HCEC 1CT (cell line): ENCODE measurements around the gene TSPAN3.

Source experiments
- DNase-seq: peaks from one replicate; pipeline ENCODE4 v3.0.0-alpha.2; 2017

TSPAN3 gene

DNA sequence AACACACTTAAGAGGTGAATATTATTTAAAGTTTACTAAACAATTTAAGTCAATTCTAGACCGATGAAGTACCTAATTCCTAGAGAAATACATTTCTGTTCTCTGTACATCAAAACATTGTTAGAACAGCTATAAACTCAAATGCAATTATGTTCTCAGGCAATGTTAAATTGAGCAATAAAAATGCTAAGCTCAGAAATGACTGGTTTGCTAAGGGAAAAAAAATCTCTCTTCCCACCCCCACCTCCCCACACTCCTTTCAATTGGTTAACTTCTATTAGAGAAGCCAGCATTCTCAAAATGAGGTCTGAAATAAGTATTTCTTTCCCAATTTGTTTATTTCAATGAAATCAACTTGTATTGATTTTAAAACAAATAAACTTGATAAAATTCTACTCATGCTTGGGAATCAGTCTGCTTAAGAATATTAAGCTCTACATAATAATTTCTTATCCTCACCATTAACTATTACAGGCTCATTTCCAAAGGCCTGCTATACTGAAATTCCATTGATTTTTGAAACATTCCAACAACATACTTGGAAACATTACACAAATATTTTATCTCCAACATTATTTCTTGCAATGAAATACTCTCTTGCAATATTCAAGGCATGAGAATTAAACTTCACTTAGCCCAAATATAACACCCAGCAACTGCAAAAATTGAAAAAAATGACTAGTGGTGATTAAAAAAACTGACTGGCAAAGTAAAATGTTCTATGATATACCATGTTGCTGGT is 22.6 kb downstream of the TSPAN3 start:
- no peak for DNase-seq

DNA sequence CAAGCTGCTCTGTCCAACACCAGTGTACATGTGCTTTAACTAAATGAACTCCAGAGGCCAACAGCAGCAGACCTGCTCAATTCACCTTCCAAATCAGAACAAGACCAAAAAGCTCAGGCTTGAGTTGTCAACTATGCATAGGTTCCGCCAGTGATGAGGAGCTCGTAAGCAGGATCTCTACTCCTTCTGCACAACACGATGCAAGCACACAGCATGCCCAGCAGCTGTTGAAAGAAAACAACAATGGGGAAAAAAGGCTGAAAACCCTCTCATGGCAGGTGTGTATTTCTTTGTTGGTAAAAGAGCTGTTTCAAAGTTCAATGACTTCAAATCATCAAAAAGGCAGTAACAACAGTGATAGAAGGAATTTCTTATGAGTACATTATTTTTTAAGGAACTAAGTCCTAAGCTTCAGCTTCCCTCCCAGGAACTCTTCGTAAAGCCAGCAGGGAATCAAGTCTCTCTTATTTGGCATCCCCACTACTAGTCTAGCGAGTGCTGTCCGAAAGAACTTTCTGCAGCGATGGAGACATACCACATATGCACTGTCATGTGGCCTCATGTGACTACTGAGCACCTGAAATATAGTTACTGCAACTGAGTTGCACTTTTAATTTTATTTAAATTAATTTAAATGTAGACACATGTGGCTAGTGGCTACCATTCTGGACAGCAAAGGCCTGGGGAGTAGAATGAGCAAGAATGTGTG is 24.1 kb downstream of the TSPAN3 start:
- DNase-seq = no peak

DNA sequence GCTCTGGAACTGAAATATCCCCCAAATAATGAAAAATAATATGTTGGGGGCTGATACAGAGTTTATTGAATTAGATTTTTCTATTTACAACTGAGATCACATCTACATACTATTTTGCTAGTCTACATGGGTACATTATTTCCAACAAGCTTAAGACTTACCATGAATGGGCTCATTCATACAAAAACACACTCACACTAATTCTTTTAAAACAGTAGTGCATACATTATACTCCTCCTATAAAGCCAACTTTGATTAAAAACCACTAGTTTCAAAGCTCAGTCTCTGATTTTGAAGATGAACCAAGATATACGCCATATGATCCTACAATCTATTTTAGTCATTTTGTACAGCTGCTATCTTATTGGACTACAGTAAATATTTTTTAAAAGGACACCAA is 24.9 kb downstream of the TSPAN3 start:
- no peak for DNase-seq

DNA sequence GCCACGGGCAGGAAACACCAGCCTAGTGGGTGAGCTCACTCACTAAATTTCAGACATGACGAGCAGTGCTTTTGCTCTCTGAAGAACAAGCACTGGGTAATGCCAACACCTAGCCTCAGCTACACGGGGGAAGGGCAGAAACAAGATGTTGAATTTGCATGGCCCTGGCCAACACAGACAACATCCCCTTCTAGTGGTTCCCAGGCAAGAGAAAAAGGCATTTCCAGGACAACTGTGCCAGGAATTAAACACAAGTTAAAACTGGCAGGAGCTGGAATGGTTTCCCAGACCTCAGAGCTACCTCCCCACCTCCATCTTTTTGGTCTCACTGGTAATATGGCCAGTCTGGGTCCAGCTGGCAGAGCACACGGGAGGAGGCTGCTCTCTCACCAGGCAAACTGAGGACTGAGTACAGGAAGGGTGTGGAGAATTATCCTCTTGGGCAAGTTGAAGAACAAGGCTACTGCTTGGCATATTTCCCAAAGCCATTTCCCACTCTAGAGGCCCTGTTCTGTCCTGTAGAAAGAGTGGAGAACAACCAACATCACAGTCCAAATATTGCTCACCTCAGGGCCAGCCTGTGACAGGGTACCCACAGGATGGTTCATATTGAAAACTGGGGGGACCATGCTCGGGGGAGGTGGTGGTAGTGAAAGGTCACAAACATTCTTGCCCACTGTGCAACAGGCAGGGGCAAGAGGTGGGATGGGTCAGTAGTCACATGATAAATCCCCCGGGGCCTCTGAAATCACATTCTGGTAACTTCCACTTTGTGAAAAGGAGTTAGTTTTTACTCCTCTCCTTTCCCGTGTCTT is 26.5 kb downstream of the TSPAN3 start:
- no peak for DNase-seq

DNA sequence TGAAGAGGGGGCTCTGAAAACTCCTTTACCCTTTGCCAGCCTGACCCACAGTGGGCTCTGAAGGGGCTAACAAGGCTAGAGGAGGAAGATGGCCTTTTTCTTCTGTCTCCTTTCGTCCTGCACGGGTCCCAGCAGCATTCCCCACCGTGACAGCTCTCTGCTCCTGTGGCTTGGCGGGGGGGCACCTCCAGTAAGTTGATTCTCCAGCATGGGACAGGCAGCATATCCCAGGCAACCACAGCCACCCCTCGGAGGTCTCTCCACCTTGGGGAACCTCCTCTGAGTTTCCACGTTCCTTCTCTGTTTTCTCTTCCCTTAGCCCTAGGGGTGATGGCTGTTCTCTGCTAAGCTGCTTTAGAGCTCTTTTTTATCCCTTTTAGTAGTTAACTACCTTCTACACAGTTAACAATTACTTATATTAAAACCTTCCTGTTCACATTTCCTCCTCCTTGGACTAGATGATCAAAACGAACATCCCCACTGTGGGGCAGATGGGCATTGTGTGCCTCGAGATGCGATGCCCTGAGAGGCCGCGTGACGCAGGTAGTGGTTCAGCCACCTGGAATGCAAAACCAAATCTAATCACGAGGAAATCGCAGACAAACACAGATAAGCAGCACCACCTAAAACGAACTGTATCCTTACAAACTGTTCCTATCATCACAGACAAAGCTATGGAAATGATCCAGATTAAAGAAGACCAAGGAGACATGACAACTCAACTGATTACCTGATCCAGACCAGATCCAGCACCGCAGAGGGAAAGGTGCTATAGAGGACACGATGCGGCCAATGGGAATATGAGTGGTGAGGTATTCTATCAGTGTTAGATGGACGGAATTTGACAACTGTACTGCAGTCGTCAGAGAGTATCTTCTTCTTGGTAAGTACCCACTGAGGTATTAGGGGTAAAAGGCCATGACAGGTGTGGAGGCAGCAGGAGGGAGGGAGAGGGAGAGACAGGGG is 27.7 kb downstream of the TSPAN3 start:
- no peak for DNase-seq

DNA sequence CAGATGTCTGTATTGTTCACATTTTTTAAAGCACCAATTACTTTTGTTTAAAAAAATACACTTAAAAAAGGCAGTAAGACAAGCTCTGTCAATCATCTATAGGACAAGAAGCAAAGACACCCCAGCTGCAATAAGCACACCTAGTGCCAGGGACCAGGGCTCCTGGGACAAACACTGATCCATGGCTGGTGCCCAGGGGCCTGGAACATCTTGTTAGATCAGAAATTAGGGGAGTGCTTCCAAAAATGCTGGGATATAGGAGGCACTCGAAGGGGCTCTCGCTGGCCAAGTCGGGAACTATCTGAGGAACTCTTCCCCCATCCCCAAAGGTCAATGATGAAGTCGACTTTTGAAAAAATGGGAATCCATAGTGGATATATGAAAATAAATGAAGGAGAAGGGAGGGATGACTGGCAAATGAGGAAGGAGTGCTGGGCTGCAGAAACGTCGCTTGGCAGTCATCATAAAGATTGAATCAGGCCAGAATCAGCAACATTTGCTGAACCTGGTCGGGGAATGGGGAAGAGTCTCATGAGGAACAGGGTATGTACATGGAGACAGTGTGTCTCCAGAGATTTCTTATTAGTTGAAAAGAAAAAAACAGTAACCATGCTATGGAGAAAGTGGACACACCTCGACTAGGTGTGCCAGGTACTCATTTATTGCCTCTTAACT is 28.5 kb downstream of the TSPAN3 start:
- no peak for DNase-seq

DNA sequence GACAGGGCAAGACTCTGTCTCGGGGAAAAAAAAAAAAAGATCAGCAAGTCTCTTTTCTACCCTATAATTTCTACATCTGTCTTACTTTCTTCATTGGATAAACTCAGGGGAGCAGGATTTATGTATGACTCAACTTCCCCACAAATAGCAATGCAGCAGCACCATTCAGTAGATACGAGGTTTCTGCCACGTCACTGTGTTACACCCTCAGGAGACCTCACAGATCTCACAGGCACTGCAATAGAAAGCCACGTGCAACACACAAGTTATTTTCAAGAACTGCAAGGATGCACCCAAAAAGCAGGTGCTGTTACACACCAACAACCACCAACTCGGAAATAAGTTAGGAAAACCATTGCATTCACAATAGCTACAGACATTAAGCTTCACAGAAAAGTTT is 30.2 kb downstream of the TSPAN3 start:
- DNase-seq = no peak

DNA sequence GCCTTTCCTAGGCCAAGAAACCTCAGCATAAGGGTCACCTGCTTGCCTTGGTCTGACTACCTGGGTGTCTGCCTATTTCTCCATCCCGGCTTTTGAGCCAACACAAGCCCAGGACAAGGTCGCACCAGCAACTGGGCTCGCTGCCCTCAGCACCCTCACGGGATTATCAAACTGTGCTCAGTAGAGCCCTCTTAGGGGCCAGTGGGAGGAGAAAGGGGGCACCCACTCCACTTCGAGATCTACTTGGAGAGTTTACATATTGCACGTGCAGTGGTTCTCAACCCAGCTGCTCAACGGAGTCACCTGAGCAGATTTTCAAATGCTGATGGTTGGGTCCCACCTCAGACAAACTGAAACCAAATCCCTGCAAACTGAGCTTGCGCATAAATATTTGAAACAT is 31.1 kb downstream of the TSPAN3 start:
- no peak for DNase-seq

DNA sequence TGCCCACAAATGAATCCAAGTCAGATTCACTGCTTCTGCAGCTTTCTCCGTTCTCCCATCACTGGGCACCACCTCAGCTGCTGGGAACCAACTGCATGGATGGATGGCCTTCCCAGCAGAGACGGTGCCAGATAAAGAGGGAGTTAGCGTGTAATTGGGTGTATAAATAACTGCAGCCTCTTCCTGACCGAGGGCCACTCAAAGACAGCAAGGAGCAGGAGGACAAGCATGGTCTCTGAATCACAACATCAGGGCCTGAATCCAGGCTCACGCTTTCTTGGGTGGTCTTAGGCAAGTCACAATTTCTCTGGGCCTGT is 31.7 kb downstream of the TSPAN3 start:
- DNase-seq = no peak

DNA sequence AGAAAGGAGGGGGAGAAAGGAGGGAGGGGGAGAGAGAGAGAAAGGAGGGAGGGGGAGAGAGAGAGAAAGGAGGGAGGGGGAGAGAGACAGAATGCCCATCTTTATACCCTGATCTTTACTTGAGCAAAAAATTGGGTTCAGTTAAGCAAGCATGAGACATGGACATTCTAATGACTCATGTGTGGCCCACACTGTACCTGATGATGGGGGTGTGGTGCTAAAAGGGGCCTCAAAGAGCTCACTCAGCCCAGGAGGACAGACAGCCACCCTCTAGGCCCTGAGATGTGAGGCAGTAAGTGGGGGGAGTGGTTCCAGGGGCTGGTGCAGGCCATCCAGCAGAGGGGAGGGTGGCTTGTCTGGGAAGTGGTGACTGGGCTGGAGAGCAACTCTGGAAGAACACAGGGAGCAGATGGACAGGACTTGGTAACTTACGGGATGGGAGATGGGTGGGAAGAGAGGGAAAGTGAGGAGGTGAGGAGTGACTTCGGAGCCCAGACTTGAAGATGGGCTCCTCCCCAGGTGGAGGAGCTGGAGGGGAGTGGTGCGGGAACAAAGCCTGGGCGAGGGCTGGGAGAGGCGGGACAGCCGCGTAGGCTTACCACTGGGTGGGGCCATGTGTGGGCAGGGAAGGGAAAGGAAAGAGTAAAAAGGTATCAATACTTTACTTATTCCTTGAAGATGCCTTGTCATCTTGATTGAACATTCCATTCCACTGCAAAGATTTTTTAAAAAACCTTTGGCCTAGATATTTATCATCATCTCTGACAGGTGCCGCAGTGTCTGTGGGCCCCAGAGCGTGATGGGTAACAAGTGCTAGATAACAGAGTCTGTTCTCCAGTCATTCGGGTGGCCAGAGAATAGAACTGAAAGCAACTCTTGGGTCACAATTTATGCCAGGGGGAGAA is 32.3 kb downstream of the TSPAN3 start:
- no peak for DNase-seq

DNA sequence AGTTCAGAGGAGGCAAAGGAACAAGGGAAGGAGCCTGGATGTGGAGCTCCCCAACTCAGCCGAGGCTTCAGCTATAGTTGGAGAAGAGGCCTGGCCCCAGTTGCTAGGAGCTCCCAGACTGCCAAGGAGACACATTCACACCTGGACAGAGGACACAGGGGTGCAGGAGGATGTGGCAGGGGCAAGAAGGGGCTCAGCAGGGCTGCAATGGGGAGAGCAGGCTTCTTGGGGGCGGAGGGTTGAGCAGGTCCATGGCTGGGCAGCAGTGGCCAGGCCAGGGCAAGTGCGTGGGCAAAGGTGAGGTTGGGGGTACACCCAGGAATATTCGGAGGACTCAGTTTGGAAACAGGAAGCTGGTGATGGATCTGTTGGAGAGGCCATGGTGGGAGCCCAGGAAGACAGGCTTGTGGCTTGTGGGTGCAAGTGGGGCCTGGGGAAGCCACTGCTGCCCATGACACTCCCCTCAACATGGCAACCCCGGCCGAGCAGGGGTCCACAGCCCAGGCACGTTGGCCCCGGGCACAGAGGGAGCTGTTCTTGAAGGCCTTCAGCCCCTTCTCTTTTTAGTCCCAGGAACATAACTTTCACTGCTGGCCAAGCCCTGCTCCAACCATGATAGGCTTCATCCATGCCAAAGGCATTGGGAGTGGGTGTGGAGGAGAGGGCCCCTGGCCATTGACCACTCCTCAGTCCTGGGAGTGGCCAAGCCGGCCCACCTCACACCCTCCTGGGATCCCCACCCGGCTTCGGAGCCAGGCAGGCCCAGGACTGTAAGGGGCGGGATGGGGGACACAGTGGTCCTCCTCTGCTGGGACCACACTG is 33.3 kb downstream of the TSPAN3 start:
- no peak for DNase-seq

DNA sequence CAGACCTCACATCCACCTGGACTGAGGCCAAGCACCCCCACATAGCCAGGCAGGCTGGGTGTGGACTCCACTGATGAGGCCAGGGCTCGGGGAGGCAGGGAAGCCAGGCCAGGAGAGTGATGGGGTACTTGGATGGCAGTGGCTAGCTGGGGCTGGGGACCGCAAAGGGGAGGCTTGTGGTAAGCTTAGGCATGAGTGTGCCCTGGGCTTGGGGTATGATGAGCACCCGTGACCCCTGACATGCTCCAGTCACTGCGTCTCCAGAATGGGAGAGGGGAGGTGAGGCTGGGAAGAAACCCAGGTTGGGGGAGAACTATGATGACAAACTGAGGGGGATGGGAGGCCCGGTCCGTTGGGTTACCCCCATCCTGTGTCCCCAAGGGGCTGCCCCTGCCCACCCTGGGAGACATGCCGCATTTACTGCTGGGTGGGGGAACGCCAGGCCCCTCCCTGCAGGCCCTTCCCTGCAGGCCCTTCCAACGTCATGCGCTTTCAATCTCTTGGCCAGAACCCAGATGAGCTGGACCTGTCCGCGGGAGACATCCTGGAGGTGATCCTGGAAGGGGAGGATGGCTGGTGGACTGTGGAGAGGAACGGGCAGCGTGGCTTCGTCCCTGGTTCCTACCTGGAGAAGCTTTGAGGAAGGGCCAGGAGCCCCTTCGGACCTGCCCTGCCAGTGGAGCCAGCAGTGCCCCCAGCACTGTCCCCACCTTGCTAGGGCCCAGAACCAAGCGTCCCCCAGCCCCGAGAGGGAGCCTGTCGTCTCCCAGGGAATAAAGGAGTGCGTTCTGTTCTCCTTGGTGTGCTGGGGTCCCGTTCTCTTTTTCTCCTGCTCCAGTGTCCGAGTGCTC is 34.1 kb downstream of the TSPAN3 start:
- DNase-seq = no peak

DNA sequence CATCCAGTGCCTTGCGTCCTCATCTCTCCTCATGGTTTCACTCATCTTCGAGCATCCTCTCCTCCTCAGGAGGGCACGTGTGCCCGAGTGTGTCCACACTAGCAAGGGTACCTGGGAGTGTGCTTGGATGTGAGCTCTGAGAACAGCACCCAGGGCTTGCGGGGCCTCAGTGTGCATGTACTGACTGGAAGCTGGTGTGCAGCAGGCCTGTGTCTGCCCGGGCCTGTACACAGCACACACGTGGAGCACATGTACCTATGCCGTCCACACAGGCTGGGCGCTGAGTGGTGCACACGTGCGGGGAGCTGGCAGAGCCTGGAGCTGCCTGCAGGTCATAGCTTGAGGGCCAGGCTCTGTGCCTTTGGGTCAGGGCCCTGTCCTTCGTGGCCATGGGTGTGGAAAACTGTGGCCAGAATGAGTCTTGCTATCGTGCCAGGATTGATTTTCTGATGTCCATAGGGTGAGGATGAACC is 34.9 kb downstream of the TSPAN3 start:
- DNase-seq = no peak

DNA sequence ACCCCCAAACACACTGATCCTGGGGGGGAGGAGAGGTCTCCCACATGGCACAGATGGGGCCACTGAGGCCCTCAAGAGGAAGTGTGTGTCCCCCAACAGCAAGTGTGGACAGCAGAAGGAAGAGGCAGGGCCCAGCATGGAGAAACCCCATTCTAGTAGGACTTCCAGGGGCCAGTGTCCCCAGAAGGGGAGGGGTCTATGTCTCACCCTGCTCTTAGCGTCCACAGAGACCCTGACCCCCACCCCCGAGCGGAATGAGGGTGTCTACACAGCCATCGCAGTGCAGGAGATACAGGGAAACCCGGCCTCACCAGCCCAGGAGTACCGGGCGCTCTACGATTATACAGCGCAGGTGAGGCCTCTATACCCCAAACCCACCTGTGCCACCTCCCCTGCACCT is 35.3 kb downstream of the TSPAN3 start:
- DNase-seq = no peak

DNA sequence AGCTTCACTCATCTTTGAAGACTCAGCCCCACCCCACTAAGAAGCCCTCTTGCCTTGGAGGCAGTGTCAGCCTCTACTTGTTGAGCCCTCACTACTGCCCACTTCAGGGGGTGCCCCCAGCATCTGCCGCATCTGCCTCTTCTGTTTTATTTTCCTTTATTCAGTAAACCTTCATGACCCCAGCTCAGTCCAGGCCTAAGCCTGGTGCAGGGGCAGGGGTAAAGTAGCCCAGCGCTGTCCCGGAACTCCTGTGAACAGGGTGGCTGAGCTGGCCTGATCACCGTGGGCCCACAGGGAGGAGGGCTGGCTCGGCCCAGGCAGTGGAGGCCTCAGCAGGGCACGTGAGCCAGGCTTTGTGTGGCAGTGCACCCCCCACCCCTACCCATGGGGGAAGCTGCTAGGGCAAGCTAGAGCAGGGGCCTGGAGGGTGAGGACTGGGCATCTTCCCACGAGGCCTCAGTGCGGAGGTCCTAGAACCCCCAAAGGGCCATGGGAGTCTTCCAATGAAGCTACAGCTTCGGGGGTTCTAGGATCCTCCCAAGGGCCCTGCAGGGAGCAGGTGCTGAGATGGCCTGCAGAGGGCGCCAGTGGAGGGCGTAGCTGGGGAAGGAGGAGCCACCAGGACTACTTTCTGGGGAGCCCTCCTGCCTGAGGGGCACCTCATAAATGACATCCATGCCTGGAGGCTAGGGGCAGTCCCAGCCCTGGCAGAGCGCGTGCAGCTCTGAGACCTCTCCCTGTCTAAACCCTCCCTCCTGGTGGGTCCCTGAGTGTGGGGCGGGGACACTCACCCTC is 36.0 kb downstream of the TSPAN3 start:
- peak; percentile 23 for DNase-seq

DNA sequence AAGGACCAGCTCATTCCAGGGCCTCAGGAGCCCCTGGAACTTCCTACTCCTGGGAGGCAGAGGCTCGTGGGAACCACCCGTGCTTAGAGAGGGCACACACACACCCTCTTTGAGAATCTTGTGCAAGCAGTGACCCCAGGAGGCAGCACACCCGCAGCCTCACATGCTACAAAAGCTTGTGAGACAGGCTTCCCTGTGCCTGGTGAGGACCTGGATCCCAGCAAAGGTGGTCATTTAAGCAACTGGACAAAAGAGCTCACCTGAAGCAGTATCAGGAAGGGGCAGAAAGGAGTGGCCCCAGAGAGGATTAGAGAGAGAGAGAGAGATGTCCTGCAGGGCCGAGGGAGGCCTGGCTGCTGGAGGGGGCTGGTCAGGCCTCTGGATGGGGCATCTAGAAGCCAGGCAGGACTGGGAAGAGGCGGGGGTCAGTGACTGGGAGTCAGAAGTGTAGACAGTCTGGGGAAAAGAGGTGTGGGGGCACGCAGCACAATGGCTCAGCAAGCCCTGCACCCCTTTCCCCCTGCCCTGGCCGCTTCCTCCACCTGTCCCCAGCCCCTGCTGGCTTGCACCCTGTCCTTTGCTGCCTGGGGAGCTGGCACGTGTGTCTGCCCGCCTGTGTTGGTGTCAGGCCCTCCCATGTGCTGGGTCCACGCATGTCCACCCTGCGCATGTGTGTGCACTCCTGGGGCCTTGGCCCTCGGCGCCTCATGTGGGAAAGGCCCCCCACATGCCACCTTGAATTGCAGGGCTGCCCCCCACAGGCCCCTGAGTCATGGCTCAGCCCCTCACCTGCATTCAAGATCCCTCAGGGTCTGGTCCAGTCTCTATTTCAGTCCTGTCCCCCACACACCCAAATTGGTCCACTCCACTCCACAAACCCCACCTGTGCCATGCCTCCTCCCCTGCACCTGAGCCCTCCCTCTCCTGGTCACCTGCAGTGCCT is 36.9 kb downstream of the TSPAN3 start:
- no peak for DNase-seq

DNA sequence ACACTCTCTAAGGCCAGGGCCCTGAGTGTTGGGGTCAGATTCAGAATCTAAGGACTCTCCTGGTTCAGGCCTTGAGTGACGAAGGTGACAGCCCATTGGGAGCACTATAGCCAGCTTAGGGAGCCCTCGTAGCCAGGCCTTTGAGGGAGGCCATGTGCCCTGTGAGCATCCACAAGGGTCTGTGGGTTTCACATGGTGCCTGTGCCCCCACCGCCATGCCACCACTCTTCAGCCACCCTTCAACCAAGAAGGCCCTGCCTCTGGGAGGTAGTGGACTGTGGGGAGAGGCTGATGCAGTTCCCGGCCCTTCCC is 37.5 kb downstream of the TSPAN3 start:
- no peak for DNase-seq
